H1 (cell line): ENCODE measurements around the gene FOXS1. TPM values are rescaled to one million over a fixed set of nuclear protein-coding genes. Genes with fewer than 3 reads are reported as not detected.

Experiments
- ATF2 ChIP-seq: IDR thresholded peaks from 2 replicates; pipeline ENCODE4 v1.6.1; 2012; ENCODE audit warnings: low read length, inconsistent platforms
- KDM4A ChIP-seq: IDR thresholded peaks from one replicate; pipeline ENCODE4 v1.7.1; 2012; ENCODE audit warnings: low read depth, mild to moderate bottlenecking, moderate library complexity, low read length, inconsistent platforms; ENCODE audit not compliant: severe bottlenecking
- KDM5A ChIP-seq: fragments of 200-600 bp; IDR thresholded peaks from 2 replicates; pipeline ENCODE4 v1.7.1; 2012; ENCODE audit warnings: mild to moderate bottlenecking, low read length, inconsistent platforms, mixed read lengths
- SAP30 ChIP-seq: fragments of 300-600 bp; sonication (generic); IDR thresholded peaks from 2 replicates; pipeline ENCODE4 v1.7.1; 2012; ENCODE audit warnings: low read length, moderate library complexity, mild to moderate bottlenecking, inconsistent platforms; ENCODE audit not compliant: insufficient read depth, insufficient replicate concordance
- ZNF274 ChIP-seq: IDR thresholded peaks from 2 replicates; pipeline ENCODE4 v1.7.0; 2012; ENCODE audit warnings: low read length, borderline replicate concordance; ENCODE audit errors: extremely low read depth
- polyA plus RNA-seq, 7 experiments: library from polyadenylated mRNA; depleted of rRNA in 3 of 7; stranded (reverse) in 5 of 7; unstranded in 2 of 7; fragments of >200 nt in 5 of 7; fragments of 200-250 nt in 2 of 7; gene quantifications; 1 replicate in 5 of 7; 2 replicates in 1 of 7; 4 replicates in 1 of 7; pipeline versions ENCODE4 v1.2.1 to v1.2.3, GENCODE V29; 2011 to 2013; ENCODE audit warnings: missing spikeins in 2 of 7, mixed read lengths in 2 of 7
- total RNA-seq: library from RNA; stranded (reverse); fragmentation: NEBNext Ultra II Directional; extraction: Animal tissue kit (Norgen Biotek cat#: 25700); gene quantifications from 2 replicates; pipeline ENCODE4 v1.2.1, GENCODE V29; 2021

The FOXS1 gene
- total and polyA plus RNA-seq, 2 of the 8 experiments (the other 6 are each of a cell fraction or from before 2014, with no cell fraction given), result 0.45 TPM; not detected in 1

GRCh38 chr20:31868853-31869672 lies 23.7 kb upstream of the FOXS1 start (continued):
- TF ChIP-seq ZNF274 (no peak), KDM4A (no peak), KDM5A (no peak), SAP30 (no peak), ATF2 (no peak)
- TF ChIP-seq, all 59 proteins: peak for 0
